HG03378 (cell line): ENCODE results near the gene COL20A1.
"Not testable (repeated sequence)": the region's sequence is repeated elsewhere in the genome, so short reads cannot be mapped to it uniquely, and the experiment has no call there.

Experiments
- ATAC-seq: cut with Tn5 transposase; IDR thresholded peaks from one replicate; pipeline ENCODE4 v1.9.1; 2021; ENCODE audit warnings: mild to moderate bottlenecking, moderate library complexity; ENCODE audit not compliant: unreplicated experiment

The COL20A1 gene

DNA sequence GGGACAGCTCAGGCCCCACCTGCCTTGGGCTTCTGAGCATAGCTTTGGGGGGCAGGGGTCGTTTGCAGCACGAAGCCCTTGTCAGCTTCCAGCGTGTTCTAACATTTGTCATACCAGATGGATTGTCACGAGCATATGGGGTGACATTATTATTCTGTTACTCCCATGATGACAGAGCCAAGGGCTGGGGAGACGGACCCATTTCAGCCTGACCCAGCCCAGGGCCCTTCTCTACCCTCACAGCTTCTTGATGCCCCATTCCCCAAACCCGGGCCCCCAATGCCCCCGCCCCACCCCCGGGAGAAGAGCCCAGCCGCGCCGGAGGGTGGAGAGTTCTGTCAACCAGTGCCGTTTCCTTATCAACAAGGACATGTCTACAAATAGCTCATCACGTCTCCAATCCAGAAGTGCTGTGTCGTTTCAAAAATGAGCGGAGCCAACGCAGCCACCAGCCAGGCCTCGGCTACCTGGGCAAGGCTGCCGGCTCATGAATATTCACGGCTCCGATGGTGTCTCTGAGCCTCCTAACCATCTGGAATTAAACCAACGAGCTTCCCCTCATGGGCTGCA, 77.7 kb downstream of the COL20A1 start:
- no peak for ATAC-seq

DNA sequence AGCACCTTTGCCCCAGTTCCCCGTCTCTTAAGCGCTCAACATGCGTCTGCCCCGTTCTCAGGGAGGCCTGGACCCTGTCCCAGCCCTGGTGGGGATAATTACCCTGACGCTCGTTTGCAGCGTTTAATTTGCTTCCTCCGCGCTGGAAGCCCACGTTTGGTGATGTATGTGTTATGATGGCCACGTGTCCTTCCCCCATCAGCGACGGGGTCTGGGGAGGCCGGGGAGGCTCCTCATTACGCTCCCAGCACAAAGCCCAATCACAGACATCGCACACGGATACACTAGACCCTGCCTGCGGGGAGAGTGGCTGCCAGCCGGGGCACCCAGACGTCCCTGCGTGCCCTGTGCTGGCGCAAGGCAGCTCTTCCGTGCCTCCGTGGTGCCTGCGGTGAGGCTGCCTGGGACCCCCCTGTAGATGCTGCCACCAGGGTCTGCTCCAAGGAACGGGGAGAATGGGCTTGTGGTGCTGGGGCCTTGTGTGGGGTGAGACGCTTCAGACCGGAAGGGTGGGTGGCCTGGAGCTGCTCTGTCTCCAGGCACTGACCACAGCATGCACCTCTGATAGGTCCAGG, 78.4 kb downstream of the COL20A1 start:
- no peak for ATAC-seq

DNA sequence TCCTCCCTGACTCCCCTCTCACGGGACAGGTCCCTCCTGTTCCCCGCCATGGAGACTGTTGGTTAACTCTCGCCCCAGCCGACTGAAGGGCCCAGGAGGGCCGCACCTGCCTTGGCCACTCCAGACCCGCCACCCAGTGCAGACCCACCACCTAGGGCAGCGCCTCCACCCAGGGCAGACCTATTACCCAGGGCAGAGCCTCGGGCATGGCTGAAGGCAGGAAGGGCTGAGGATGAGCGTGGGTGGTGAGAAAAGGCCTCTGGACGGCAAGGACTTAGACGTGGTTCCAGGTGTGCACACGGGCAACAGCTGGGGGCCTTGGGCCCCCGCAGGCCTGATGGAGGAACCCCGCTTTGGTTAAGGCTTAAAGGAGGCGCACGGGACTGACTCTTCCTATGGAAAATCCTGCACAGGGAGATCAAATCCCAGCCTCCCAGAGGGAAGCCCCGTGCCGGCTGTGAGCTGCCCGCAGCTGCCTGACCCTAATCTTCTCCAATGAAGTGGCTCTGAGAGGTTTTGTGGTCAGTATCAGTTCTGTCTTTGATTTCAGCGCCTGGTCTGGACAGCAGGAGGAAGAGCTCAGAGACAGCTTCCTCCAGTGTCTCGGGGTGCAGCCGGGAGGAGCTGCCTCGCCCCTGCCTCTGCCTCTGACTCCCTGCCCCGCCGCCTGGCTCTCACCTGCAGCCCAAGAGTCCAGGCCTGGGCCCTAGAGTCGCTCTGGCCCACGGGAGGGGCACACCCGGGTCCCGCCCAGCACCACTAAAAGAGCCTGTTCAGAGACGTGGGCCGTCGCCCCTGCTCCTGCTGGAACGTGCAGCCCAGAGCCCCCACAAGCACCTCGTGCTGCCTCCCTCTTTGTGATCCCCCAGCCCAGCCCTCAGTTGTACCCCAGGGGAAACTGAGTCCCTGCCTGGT, 80.2 kb downstream of the COL20A1 start:
- ATAC-seq = no peak

DNA sequence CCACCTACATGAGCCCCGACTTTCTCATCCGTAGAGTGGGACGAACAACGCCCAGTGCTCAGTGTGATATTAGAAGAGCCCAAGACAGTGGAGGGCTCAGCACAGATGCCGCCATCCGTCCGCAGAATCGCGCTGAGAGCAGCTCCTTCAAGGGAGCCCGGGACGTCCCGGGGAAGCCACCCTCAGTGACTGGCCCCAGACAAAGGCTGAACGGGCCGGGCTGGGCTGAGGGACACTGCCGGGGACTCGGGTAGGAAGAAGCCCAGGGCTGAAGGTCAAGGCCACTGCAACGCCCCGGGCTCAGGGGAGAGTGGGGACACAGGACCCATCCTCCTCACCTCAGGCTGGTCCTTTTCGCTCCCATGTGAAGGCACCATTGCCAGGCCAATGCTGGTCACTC, 81.0 kb downstream of the COL20A1 start:
- ATAC-seq = no peak

DNA sequence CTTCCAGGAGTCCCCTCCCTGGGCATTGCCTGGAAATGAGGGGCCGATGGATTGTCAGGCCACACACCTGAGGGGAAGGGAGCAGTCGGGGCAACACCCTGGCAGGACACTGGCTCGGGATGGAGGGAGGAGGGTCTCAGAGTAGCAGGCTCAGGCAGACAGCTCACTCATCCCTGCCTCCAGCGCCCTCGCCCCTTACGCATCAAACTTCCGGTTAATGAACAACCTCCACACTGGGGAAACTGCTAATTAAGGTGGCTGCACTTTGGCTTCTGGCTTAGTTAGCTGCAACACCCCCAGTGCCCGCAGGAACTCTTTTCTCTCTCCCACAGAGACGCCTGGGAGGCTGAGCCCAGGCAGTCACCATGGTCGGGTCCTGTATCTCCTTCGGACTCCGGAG, 81.5 kb downstream of the COL20A1 start:
- ATAC-seq = no peak

DNA sequence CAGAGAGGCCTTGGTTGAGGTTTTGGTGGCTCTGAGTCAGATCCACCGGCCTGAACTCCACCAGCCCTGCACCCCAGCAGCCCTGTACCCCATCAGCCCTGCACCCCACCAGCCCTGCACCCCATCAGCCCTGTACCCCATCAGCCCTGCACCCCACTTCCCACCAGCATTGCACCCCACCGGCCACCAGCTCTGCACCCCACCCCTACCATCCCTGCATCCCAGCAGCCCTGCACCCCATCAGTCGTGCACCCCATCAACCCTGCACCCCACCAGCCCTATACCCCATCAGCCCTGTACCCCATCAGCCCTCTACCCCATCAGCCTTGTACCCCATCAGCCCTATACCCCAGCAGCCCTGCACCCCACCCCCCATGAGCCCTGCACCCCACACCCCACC, 82.5 kb downstream of the COL20A1 start:
- ATAC-seq = no peak

DNA sequence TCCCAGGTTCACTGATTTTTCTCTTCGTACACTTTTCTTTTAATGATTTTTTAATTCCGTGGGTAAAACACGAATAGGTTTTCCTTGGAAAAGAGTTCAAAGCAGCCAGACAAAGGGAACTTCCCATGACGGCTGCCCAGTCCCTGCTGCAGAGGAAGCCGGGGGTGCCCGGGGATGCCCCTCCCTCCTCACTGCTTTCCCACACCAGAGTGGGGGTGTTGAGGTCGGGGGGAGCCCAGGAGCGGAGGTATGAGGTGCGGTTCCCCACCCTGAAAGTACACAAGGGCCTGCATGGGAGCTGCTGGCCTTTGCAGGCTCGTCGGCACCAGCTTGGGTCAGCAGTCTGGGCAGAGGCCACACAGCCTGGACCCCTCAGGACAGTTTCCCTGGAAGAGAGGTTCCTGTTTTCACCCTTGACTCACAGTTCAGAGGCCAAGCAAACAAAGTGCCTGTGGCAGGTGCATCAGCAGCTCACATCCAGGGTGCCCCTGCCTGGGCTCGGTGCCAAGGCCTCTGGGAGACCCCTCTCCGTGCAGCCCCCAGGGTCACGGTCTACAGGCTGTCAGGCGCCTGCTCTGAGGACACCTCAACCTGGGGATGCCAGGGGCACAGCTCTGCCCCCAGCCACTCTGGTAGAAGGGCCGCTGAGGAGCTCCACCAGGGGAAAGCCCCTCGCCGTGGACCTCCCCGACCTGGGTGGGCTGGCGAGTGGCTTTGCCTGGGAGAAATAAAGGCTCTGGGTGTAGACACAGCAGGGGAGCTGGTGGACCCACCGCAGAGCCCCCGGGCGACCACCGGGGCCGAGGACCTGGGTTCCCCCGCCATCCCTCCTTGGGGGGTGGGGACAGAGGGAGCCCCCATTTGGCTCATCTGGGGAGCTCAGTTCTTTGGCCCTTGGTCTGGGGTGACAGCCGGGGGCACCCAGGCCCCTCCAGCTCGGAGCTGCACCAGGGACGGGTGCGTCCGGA, 83.6 kb downstream of the COL20A1 start:
- no peak for ATAC-seq

DNA sequence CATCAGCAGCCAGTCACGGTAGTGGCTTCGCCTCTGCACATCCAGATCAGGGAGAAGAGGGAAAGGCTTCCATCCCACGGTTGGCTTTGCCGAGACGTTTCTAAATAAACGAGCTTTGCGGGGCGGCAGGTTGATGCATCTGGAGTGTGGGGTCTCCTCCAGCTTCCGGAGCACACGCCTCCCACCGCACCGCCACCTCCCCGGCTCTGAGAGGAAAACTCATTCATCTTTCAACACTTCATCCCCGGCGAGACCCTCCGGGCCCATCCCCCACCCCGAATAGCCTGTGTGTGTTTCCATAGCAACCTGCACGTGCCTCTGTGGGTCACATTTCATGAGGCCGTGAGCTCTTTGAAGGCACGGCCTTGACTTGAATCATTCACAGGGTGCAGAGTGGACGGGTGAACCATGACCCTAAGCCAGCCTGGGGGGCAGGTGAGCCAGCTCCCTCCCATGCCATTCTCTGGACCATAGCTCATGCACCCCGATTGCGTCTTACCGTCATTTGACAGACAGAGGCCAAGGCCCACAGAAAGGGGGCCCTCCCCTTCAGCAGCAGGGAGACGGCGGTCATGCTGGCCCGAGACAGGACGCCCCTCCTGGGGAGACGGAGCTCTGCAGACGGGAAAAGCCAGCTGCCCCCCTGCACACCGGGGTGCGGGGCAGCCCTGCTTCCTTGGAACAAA, 84.4 kb downstream of the COL20A1 start:
- no peak for ATAC-seq

DNA sequence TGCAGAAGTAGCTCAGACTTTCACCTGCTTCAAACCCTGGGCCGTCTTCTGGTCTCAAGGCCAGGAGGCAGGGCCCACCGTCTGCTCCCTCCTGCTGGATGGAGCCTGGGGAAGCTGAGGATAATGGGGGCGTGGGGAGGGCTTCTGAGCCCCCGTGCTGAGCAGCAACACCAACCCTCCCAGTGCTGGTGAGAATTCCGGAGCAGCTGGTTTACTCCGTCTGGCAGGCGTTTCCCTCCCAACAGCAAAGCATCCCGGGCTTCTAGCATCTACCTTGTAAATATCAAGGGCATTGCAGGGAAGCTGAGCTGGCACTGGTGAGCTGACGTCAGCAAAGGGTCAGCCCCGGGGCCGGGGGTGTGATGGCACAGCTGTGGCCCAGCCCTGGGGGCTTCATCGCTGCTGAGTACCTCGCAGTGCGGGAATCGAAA, 85.0 kb downstream of the COL20A1 start:
- no peak for ATAC-seq

DNA sequence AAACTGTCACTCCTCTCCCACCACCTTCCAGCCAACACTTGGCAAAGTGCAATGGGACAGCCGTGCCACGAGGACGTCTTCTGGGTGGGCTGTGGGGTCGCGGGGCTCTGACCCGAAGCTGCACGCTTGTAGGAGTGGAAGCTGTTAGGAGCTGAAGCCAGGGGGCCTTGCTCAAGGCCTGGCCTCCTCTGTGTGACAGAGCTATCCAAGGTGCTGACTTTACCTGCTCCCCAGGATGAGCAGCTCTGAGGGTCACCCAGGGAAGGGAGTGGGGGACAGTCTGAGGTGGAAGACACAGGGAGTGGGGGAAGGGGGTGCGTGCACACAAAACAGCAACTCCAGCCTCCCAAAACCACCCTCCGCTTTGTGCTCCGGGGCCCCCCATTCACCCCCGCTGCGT, 85.6 kb downstream of the COL20A1 start:
- ATAC-seq = no peak

DNA sequence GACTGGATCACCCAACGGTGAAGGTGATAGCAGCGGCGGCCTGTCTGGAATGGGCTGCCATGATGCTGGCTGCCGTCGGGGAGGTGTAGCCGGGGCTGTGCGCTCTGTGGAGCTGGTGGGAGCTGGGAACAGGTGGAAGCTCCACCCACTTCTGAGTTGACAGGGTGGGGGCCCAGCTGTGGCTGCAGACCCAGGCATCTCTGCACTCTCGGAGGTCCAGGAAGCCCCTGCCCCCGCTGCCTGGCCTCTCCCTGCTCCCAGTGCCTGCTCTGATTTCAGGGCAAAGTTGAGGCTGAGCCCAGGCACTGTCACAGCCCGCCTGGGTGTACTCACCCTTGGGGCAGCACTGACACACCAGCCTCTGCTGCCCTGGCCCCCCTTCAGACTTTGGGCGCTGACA, 86.3 kb downstream of the COL20A1 start:
- ATAC-seq = no peak

DNA sequence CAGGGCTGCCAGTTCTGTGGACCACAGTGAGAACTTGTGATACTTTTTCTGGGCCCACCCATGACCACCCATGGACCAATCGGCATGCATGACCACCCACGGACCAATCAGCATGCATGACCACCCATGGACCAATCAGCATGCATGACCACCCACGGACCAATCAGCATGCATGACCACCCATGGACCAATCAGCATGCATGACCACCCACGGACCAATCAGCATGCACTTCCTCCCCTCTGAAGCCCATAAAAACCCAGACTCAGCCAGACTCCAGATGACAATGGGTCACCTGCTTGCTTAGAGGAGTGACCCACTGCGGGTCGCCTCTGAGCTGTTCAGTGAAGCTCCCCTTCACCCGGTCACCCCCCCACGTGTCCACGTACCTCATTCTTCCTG, 86.9 kb downstream of the COL20A1 start:
- not testable (repeated sequence) for ATAC-seq

DNA sequence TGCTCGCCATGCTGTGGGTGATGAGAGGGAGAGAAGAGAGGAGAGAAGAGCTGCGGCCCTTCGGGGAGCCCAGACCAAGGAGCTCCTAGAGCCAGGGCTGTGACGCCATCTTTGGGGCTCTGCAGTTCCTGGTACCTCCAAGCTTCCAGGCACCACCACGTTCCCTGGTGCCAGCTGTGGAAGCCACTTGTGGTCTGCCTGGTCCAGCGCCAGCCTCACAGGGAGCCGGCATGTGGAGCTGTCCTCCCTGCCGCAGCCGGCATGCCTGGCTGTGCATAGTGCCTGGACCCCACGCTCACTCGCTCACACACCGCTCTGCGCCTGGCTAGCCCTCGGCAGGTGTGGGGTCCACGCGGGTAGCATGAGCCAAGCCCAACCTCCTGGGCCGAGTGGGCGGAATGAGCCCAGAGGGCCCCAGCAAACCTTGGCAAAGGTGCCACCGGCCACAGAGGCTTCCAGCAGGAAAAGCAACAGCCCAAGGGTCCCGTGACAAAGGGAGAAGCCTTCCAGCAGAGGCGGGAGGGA, 87.4 kb downstream of the COL20A1 start:
- ATAC-seq = no peak

DNA sequence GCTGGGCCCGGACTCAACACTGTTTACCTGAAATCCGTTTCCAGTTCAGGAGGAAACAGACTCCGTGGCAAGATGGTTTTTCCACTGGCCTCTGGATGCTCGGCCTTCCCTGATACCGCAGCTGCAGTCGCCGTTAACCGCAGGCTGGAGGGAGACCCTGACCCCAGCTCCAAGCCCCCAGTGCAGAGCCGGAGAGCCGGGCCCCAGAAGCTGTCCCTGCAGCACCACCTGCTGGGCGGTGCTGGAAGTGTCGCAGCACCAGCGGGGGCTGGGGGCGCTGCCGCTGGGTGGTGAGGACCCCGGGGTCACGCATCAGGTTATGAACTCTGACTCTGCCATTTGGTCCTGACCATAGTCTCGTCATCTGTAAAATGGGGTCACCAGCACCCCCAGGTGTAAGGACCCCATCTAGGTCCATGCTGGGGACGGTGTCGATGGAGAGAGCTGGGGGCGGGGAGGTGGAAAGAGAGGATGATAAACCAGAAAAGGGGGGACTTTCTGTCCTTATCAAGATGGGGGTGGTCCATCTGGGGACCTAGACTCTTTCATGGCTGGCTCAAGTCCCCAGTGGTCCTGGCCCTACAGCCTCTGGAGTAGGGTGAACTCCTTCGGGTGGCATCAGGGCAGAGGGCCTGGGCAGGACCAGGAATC, 88.9 kb downstream of the COL20A1 start:
- ATAC-seq = no peak

DNA sequence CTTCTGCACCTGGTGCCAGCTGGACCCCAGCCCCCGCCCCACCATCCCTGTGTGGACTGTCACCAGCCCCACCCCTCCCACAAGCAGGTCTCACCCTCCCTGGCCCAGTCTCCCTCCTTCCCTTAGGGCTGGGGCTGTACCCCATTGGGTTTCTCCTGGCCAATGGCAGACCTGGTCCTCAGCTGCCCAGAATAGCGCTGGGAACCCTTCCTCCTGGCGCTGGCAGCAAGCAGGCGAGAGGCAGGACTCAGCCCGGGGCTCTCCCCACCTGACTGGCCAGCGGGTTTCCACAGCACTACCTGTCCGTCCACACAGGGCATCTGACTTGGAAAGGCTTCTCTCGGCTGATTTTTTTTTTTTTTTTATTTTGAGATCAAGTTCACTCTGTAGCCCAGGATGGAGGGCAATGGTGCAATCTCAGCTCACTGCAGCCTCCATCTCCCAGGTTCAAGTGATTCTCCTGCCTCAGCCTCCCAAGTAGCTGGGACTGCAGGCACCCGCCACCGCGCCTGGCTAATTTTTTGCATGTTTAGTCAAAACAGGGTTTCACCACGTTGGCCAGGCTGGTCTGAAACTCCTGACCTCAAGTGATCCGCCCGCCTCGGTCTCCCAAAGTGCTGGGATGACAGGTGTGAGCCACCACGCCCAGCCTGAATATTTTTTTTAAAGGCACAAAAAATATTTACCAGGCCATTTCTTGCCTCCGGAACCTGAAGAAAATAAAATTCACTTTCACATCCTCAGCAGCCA, 89.7 kb downstream of the COL20A1 start:
- ATAC-seq = no peak

DNA sequence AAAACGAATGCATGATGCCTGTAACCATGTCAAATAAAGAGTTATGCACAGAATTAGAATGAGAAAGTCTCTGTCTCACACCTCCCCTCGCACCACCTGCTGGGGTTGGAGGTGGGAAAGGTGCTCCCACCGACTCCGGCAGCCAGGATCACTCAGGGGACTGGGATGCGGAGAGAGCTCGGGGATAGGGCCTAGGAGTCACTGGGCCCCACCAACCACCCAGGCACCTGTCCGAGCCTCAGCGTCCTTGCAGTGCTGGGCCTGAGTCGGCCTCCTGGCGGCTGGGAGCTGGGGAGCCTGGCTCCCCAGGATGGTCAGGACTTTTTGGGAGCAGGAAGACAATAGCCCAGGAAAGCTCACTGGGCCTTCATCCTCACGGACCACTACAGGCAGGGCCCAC, 90.6 kb downstream of the COL20A1 start:
- ATAC-seq = no peak

DNA sequence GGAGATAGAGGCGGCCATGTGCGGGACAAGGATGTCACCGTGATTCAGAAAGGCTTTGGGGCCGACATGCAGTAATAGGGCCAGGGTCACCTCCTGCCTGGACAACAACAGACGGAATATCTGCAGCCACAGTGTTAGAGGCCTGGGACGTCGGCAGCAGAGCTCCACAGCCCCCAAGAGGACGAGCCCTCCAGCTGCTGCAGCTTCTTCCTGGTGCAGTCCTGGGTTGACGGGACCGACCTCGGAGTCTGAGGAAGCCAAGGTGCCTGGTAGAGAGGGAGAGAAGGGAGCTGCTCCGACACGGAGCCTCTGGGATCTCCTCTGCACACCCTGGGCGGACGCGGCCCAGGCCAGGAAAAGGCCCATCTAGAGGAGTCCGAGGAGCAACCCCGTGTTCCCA, 91.3 kb downstream of the COL20A1 start:
- ATAC-seq = no peak
